Measurements from ENCODE around the gene ZNF853.

Gene ZNF853

DNA sequence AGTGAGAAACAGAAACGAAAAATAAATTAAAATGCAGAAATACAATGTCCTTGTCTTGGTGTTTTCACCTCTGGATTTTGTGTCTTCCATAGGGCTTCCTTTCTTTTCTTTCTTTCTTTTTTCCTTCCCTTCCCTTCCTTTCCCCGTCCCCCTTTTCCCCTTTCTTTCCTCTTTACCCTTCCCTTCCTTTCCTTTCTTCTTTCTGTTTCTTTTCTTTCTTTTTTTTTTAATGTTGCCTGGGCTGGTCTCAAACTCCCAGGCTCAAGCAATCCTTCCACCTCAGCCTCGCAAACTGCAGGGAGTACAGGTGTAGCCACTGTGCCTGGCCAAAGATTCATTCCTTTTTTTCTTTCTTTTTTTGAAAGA is 8.8 kb downstream of the ZNF853 start:
- H3K4me3 ChIP-seq (ENCODE audit: low read depth in 1 of 2, low read length in 2 of 2): peak overlapping the region in 1 of 2 experiments; percentile 38; a peak in 2 of 4 replicates
- peak overlapping the region; percentile 63 for H3K4me2 ChIP-seq (ENCODE audit: insufficient read depth, low read length)
- no peaks in the 10 kb centered on the region for H4K20me1 ChIP-seq (ENCODE audit: insufficient read depth, low read length)

DNA sequence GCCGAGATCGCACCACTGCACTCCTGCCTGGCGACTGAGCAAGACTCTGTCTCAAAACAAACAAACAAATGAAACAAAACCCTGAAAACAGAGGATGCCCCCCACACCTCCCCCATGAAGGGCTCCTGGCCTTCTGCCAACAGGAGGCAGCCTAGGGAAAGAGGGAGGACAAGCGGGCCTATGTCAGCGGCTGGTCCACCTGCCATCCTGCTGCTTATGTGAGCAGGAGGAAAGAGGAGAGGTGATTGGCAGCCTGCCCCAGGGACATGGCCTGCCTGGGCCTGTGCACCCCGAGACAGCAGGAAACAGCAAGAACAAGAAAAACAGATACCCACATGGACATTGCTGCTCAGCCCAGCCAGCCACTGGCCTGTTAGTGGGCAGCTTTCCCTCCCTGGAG is 12.6 kb downstream of the ZNF853 start:
- no peak for TF ChIP-seq EZH2 (IDR thresholded peaks at IDR 0.05; ENCODE audit: borderline replicate concordance, low read depth, low read length, severe bottlenecking)
- TF ChIP-seq, protein P1, sequence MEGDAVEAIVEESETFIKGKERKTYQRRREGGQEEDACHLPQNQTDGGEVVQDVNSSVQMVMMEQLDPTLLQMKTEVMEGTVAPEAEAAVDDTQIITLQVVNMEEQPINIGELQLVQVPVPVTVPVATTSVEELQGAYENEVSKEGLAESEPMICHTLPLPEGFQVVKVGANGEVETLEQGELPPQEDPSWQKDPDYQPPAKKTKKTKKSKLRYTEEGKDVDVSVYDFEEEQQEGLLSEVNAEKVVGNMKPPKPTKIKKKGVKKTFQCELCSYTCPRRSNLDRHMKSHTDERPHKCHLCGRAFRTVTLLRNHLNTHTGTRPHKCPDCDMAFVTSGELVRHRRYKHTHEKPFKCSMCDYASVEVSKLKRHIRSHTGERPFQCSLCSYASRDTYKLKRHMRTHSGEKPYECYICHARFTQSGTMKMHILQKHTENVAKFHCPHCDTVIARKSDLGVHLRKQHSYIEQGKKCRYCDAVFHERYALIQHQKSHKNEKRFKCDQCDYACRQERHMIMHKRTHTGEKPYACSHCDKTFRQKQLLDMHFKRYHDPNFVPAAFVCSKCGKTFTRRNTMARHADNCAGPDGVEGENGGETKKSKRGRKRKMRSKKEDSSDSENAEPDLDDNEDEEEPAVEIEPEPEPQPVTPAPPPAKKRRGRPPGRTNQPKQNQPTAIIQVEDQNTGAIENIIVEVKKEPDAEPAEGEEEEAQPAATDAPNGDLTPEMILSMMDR (IDR thresholded peaks at IDR 0.05; ENCODE audit: borderline replicate concordance, extremely low read depth, low read length, poor library complexity, severe bottlenecking): no peak
- Histone ChIP-seq H3K9ac (ENCODE audit: low read depth, low read length) (no peak overlapping the region), H3K79me2 (ENCODE audit: insufficient read depth, low read length) (no peaks in the 10 kb centered on the region), H3K4me2 (ENCODE audit: insufficient read depth, low read length) (no peak overlapping the region), H3K4me1 (ENCODE audit: insufficient read depth, low read length) (peaks cover 22% of the 10 kb centered on the region), H3K9me3 (ENCODE audit: insufficient read depth, low read length, severe bottlenecking) (no peaks in the 10 kb centered on the region), H3K27ac (ENCODE audit: low read length) (no peak overlapping the region), H3K36me3 (ENCODE audit: insufficient read depth, low read length) (no peaks in the 10 kb centered on the region), H3K27me3 (ENCODE audit: insufficient read depth, low read length, poor library complexity) (no peaks in the 10 kb centered on the region), H3K4me3 (ENCODE audit: low read depth in 1 of 2, low read length in 2 of 2) (no peak overlapping the region), H4K20me1 (ENCODE audit: insufficient read depth, low read length) (no peaks in the 10 kb centered on the region), H2AFZ (ENCODE audit: low read depth, low read length) (no peak overlapping the region)
- ATAC-seq (ENCODE audit: insufficient read depth, low read depth): no peak
- DNase-seq: no peak

More for the DNA sequence above, 8.8 kb downstream of the ZNF853 start:
- Histone ChIP-seq H3K36me3 (ENCODE audit: insufficient read depth, low read length) (no peaks in the 10 kb centered on the region), H3K9me3 (ENCODE audit: insufficient read depth, low read length, severe bottlenecking) (no peaks in the 10 kb centered on the region), H3K4me1 (ENCODE audit: insufficient read depth, low read length) (peaks cover 27% of the 10 kb centered on the region), H3K27me3 (ENCODE audit: insufficient read depth, low read length, poor library complexity) (no peaks in the 10 kb centered on the region), H3K9ac (ENCODE audit: low read depth, low read length) (peak overlapping the region; percentile 49), H3K27ac (ENCODE audit: low read length) (peak overlapping the region; percentile 74), H2AFZ (ENCODE audit: low read depth, low read length) (peak overlapping the region; percentile 74), H3K79me2 (ENCODE audit: insufficient read depth, low read length) (no peaks in the 10 kb centered on the region)
- no peak for TF ChIP-seq EZH2 (IDR thresholded peaks at IDR 0.05; ENCODE audit: borderline replicate concordance, low read depth, low read length, severe bottlenecking)
- no peak for DNase-seq
- ATAC-seq (ENCODE audit: insufficient read depth, low read depth): peak; percentile 3; the same call in 1 of the 3 replicates

DNA sequence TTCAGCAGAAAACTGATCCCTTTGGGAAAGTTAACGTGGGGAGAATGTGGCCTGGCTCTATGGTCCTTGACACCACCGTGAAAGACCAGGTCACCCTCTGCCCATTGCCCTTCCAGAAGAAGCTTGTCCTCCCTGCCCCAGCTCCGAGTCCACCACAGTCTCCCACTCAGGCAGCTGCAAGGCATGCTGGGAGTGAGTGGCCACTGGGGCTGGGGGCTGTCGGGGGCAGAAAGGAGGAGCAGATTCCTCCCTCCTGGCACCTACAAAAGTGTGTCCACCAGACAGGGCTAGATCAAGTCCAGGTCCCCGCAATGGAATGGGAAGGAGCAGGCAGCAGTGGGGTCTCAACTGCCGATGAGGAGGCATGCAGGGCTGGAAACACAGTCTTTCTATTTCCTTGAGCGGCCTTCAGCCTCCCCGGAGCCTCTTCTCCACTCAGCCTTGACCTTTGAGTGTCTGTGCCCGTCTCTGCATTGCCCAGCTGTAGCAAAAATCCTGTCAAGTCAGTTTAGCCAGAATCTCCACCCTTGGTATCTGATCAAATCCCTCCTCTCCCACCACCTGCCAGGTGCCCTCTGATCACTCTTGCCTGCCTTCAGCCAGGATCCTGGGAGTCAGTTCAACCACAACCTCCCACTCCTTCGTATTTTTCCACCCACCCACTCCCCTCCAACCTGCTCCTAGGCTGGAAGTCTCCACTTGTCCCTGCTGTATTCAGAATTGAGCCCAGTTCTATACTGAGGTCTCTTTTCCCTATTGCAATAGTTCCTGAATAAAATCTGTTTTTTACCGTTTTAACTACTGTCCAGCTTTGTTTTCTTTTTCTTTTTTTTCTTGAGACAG is 14.8 kb downstream of the ZNF853 start:
- H3K27ac ChIP-seq (ENCODE audit: low read length): no peak overlapping the region
- H3K9me3 ChIP-seq (ENCODE audit: insufficient read depth, low read length, severe bottlenecking): no peaks in the 10 kb centered on the region
- H3K27me3 ChIP-seq (ENCODE audit: insufficient read depth, low read length, poor library complexity): no peaks in the 10 kb centered on the region
- ATAC-seq (ENCODE audit: insufficient read depth, low read depth) (no peak), DNase-seq (no peak)
- TF ChIP-seq EZH2 (IDR thresholded peaks at IDR 0.05; ENCODE audit: borderline replicate concordance, low read depth, low read length, severe bottlenecking): no peak
- TF ChIP-seq, protein P1 (IDR thresholded peaks at IDR 0.05; ENCODE audit: borderline replicate concordance, extremely low read depth, low read length, poor library complexity, severe bottlenecking): no peak
- H3K4me3 ChIP-seq (ENCODE audit: low read depth in 1 of 2, low read length in 2 of 2): no peak overlapping the region
- no peaks in the 10 kb centered on the region for H3K79me2 ChIP-seq (ENCODE audit: insufficient read depth, low read length)
- 0 out of 2 replicates have a peak, but pooled peaks cover under 1% of the 10 kb centered on the region for H3K4me1 ChIP-seq (ENCODE audit: insufficient read depth, low read length)
- H4K20me1 ChIP-seq (ENCODE audit: insufficient read depth, low read length): no peaks in the 10 kb centered on the region
- no peaks in the 10 kb centered on the region for H3K36me3 ChIP-seq (ENCODE audit: insufficient read depth, low read length)
- no peak overlapping the region for H2AFZ ChIP-seq (ENCODE audit: low read depth, low read length)
- no peak overlapping the region for H3K4me2 ChIP-seq (ENCODE audit: insufficient read depth, low read length)
- no peak overlapping the region for H3K9ac ChIP-seq (ENCODE audit: low read depth, low read length)

DNA sequence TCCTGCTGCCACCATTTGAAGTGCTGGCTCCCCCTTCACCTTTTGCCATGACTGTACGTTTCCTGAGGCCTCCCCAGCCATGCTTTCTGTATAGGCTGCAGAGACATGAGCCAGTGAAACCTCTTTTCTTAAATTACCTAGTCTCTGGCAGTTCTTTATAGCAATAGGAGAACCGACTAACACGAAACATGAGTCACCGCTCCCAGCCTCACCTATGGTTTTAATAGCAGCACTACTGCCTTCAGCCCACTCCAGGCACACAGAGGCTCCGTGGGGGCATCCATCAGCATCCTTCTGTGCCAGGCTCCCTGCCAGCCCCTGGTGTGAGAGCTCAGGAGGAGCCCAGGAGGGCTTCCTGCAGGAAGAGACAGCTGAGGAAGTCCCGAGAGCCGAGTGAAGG is 16.2 kb downstream of the ZNF853 start:
- no peak for TF ChIP-seq EZH2 (IDR thresholded peaks at IDR 0.05; ENCODE audit: borderline replicate concordance, low read depth, low read length, severe bottlenecking)
- TF ChIP-seq, protein P1 (IDR thresholded peaks at IDR 0.05; ENCODE audit: borderline replicate concordance, extremely low read depth, low read length, poor library complexity, severe bottlenecking): no peak
- H3K4me2 ChIP-seq (ENCODE audit: insufficient read depth, low read length): no peak overlapping the region
- H3K9me3 ChIP-seq (ENCODE audit: insufficient read depth, low read length, severe bottlenecking): no peaks in the 10 kb centered on the region
- no peak overlapping the region for H3K4me3 ChIP-seq (ENCODE audit: low read depth in 1 of 2, low read length in 2 of 2)
- H3K36me3 ChIP-seq (ENCODE audit: insufficient read depth, low read length): no peaks in the 10 kb centered on the region
- H2AFZ ChIP-seq (ENCODE audit: low read depth, low read length): no peak overlapping the region
- H4K20me1 ChIP-seq (ENCODE audit: insufficient read depth, low read length): no peaks in the 10 kb centered on the region
- H3K4me1 ChIP-seq (ENCODE audit: insufficient read depth, low read length): peaks cover 7% of the 10 kb centered on the region
- no peak overlapping the region for H3K9ac ChIP-seq (ENCODE audit: low read depth, low read length)
- no peak overlapping the region for H3K27ac ChIP-seq (ENCODE audit: low read length)
- no peak for ATAC-seq (ENCODE audit: insufficient read depth, low read depth)
- H3K79me2 ChIP-seq (ENCODE audit: insufficient read depth, low read length): no peaks in the 10 kb centered on the region
- H3K27me3 ChIP-seq (ENCODE audit: insufficient read depth, low read length, poor library complexity): no peaks in the 10 kb centered on the region
- no peak for DNase-seq

Data from DND-41 (cell line).